ENCODE data around the gene GPC1.

DNA sequence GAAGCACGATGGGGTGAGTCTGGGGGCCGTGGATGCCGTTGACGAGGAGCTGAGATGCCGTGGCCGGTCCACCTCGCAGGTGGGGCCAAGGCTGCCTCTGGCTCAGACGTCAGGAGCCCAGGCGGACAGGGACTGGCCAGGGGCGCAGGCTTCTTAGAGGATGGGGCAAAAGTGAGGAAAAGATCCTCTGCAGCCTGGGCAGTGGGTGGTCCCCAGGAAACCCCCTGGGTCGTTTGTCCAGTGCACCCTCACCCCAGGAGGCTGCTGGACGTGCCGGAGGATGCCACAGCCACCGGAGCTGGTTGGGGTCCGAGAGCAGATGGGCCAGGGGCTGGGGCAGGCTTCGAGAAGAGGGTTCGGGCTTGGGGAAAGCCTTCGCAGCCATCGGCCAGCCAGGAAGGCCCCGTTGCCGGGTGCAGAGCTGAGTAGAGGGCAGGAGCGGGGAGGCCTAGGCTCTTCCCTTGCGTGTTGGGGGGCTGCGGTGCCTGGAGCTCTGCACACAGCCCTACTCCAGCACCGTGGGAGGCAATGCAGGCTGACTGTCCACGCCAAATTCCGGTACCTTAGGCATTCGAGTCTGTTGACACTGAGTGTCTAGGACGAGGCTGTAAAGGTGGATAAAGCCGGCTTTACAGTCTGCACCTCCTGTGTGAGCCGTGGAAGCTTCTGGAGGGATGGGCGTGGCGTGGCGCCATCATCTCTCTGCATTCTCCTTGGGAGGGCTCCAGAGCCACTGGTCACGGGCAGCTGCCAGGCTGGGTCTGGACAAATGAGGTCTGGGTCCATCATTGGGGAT is 18.8 kb downstream of the GPC1 start:
- no peak for TF ChIP-seq POLR2A (IDR thresholded peaks at IDR 0.05)
- TF ChIP-seq, protein P1, sequence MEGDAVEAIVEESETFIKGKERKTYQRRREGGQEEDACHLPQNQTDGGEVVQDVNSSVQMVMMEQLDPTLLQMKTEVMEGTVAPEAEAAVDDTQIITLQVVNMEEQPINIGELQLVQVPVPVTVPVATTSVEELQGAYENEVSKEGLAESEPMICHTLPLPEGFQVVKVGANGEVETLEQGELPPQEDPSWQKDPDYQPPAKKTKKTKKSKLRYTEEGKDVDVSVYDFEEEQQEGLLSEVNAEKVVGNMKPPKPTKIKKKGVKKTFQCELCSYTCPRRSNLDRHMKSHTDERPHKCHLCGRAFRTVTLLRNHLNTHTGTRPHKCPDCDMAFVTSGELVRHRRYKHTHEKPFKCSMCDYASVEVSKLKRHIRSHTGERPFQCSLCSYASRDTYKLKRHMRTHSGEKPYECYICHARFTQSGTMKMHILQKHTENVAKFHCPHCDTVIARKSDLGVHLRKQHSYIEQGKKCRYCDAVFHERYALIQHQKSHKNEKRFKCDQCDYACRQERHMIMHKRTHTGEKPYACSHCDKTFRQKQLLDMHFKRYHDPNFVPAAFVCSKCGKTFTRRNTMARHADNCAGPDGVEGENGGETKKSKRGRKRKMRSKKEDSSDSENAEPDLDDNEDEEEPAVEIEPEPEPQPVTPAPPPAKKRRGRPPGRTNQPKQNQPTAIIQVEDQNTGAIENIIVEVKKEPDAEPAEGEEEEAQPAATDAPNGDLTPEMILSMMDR (IDR thresholded peaks at IDR 0.05 in 4 of 5, conservative IDR thresholded peaks at IDR 0.05 in 1 of 5): no peak
